Bone marrow (tissue), 2 donors: ENCODE data around the gene SLC31A1.
A peak's percentile ranks its signal among the peaks of the same experiment; 100 is the strongest.

ENCODE experiments used
- DNase-seq, 2 donors: peaks; one replicate each; lab custom pipeline; 2025; lab: John Stamatoyannopoulos, UW

SLC31A1 gene

DNA sequence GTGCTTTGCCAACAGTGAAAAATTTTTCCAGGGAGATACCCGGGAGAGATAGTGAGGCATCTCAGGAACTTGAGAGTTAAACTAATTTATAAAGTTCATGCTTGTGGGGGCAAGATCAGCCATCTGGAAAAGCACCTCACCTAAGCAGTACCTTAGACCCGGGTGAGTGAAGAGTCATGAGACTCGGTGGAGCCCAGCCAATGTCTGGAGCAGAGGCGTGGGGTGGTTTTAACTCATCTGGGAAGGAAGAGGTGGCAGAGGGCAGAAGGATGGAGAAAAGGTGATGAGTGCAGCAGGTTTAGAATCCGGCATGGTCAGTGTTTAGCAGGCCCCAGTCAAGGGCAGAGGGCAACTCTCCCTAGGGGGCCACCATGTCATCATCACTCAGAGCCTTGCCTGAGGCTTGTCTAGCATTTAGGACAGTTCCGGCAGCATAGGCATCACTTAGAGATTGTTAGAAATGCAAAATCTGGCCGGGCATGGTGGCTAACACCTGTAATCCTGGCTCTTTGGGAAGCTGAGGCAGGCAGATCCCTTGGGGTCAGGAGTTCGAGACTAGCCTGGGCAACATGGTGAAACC lies 86.1 kb downstream of the SLC31A1 start:
- DNase-seq = no peak

DNA sequence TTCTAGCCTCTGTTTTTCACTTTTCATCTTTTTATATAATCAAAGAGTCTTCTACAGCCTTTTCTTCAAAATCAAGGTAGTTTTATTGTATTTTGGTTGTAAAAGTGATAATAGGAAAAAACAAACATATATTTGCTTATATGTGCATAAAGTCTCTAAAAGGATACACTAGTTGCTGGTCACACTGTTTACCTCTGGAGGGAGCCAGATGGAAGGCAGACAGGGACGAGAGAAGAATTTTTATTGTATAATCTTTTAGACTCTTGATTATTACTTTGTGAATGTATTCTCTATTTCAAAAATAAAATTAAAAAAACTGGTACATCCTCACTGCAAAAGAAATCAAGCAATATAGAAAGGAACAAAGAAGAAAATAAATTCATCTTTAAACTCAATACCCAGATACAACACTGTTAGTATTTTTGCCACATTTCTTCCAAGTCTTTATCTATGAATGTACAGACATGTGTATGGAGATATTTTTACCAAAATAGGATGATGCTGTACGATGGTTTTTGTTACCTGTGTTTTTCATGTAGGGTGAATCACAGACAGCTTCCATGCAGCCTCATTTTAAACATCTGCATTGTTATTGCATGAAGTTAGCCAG lies 88.0 kb downstream of the SLC31A1 start:
- peak in 1 of 2 donors; percentile 53 for DNase-seq

DNA sequence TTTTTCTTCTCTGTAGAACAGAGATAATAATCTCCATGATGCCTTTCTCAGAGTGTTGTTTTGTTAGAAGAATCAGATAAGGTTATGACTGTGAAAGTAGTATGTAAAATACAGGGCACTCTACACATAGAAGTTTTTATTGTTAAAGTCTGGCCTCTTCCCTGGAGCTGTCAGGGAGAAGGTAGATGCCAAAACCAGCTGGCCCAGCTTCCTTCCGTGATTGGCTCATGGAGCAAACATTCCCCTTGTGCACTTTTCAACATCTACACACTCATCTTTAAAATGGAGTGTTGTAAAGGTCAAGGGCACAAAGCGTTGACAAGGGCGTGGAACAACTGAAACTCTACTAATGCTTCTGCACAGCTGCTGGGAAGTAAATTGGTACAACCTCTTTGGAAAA lies 89.2 kb downstream of the SLC31A1 start:
- no peak for DNase-seq

DNA sequence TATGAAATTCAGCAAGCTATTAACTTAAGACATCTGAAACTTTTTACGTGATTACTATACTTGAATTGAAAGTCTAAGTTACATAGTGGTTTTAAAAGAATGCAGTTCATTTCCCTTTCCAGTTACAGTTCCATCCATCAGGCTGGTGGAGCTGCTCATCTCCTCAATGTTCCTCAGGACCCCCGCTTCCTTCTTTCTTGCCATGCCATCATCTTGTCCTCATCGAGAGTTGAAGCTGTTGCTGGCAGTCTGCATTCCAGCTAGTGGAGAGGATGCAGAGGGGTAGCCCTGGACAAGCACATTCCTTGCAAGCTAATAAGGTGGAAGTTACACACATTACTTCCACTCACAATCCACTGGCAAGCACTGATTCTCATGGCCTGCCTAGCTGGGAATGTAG lies 90.6 kb downstream of the SLC31A1 start:
- DNase-seq = no peak

DNA sequence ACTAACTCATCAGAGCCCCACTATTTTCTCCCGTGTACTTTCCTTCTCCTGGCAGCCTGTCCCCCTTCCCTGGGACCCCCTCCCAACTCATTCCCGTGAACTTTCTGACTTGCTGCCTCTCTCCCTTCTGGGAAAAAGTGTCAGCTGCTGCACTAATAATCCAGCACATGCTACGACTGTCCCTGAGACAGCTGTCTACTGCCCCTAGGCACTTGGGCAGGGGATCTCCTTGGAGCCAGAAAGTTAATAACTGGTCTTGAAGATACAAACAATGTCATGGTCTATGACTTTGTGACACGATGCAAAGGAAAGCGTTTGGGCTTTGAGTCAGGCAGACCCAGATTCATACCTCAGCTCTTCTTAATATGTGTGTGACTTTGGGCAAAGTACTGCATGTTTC lies 91.9 kb downstream of the SLC31A1 start:
- DNase-seq = no peak
